HG02840 (cell line): ENCODE results near the gene PASK.
A peak's percentile ranks its signal among the peaks of the same experiment; 100 is the strongest.
"Not testable (repeated sequence)": the region's sequence is repeated elsewhere in the genome, so short reads cannot be mapped to it uniquely, and the experiment has no call there.

Experiments
- ATAC-seq: cut with Tn5 transposase; IDR thresholded peaks from one replicate; pipeline ENCODE4 v1.9.1; 2021; ENCODE audit warnings: mild to moderate bottlenecking, moderate library complexity, moderate number of reproducible peaks; ENCODE audit not compliant: unreplicated experiment, low FRiP score

The PASK gene

DNA sequence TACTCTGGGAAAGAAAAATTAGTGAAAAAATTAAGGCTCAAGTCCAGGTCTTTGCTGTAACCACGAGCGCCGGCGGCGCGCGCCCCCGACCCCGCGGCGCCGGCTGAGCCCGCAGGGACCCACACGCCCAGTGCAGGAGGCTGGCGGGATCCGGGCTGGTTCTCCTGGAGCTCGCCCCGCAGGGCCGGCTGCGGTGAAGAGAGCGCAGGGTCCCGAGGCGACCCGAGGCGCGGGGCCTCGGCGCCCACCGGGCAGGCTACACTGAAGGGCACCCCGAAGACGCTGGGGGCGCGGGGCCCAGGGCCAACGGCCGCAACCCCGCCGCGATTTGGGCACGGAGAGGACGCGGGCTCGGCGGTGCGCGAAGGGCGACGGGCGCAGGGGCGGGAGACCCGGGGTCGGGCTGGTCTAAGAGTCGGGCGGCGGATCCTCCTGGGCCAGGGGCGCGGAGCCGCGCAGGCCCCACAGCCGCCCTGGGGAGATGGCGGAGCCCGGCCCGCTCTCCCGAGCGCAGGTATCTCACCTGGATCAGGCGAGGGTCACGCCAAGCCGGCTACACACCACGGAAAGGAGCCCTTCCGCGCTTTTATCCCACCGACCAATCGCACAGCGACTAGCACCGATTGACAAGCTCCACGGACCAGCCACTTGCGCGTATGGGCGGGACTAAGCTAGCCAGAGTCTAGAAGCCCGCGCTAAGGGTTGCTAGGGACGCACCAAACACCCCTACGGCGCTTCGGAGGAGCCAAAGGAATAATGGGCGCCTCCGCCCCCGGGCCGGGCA, at the start of gene PASK:
Gene PASK, minus strand, starts transcription at position 582 of the 784 bp plus-strand sequence. CDS start 6,440 bp downstream, outside the sequence.
- ATAC-seq: peak; percentile 57

DNA sequence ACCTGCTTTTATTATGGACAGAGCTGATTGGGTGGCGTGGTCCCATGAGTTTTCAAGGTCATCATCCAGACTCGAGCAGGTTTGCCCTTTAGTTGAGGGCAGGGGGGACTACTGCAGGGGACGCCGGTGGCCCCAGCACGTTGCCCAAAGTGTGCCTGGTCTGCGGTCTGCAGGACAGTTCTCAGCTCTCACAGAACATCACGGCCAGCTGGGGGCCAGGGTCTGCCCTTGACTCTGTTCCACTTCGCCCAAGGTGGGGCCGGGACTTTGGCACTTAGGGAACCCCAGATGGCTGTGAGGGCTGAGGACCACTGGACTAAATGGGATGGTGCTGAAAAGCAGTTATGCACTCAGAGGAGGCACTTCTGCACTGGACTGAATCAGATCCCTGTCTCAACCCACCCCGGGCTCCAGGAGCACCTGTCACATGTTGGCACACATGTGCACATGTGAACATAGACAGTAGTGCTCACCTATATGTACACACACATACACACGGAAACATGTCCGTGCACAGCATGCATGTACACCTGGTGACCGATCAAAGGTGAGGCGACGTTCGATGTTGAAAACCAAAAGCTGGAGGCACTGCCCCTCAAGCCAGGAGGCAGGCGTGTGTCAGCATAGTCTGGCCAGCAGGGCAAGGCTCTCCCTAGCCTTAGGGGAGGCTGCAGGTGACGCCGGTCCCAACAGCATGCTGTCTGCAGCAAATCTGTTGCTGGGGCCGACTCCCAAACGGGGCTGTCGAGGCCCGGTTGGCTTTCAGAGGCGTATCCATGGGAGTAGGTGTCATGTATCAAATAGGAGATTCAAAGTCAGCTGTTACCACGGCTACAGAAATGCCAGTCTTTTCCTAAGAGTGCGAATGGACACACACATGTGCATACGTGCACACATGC, 49.4 kb upstream of the PASK start:
- no peak for ATAC-seq

DNA sequence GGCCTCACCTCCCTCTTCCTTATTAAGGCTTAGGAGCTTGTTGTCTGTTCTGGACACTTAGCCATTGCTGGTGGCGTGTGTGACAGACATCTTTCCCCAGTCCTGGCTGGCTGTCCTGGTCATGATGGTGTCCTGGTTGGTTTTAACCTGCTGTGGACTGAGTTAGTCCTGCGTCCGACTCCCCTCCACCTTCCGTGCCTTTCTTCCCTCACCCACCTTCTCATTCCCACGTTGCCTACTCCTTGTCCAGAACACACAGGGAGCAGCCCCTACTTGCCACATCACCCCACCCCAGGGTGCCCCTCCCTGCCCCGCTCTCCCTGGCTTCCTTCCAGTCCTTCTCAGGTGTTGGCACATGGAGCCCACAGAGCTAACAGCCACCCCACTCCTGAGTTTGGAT, 48.7 kb upstream of the PASK start:
- no peak for ATAC-seq

DNA sequence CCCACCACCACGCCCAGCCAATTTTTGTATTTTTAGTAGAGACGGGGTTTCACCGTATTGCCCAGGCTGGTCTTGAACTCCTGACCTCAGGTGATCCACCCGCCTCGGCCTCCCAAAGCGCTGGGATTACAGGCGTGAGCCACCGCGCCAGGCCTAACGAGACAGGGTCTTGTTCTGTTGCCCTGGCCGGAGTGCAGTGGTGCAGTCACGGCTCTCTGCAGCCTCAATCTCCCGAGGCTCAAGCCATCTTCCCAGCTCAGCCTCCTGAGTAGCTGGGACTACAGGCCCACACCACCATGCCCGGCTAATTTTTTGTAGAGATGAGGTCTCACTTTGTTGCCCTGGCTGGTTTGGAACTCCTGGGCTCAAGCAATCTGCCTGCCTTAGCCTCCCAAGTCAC, 48.0 kb upstream of the PASK start:
- ATAC-seq: not testable (repeated sequence)

DNA sequence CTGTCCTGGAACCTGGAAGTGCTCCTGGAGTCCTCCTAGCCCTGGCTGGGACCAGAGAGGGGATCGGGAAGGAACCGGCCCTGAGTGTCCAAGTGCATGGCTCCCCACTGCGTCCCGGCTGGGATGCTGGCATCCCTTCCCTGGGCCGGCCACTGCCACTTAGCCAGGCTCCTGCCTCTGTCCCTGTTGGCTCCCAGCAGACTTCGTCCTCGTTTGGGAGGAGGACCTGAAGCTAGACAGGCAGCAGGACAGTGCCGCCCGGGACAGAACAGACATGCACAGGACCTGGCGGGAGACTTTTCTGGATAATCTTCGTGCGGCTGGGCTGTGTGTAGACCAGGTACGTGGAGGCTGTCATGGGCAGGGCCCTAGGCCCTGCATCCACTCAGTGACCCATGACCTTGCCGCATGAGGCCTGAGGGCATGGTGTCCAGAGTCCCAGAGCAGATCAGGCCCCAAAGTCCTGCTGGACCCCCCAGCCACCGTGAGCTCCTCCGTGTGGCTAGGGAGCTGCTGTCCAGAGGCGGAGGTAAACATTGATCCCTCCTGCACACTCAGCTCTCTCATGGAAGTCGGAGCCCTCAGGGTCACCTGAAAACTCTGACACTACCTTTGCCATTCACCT, 46.3 kb upstream of the PASK start:
- ATAC-seq: no peak

DNA sequence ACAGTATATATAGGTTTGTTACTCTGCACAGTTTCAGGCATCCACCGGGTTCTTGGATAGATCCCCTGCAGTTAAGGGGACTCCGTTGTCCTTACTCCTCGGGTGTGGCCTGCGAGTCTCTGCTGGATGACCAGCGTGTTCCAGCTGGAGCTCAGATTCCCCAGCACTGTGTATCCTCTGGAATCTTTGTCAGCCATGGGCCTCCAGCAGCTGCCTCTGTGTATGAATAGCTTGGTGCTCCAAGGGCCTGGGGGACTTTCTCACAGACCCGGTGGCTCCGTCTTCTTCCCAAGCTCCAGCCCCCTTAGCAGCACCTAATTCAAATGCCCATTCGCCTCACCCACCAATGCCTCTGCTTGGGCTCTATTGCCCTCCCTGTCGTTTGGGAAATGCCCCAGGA, 45.5 kb upstream of the PASK start:
- no peak for ATAC-seq

DNA sequence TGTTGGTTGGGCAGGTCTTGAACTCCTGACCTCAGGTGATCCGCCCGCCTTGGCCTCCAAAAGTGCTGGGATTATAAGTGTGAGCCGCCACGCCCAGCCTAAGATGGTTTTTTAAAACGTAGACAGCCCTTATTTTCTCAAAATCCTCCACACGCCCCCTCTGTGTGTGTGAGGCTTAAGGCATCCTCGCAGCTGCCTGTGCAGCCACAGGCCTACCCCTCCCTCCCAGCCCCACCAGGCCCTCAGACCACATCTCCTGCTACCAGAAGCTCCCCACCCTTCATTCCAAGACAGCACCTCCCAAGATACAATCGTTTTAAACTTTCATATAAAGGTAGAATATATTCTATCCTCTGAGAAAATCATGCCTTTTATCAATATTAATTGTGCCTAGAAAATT, 44.0 kb upstream of the PASK start:
- no peak for ATAC-seq

DNA sequence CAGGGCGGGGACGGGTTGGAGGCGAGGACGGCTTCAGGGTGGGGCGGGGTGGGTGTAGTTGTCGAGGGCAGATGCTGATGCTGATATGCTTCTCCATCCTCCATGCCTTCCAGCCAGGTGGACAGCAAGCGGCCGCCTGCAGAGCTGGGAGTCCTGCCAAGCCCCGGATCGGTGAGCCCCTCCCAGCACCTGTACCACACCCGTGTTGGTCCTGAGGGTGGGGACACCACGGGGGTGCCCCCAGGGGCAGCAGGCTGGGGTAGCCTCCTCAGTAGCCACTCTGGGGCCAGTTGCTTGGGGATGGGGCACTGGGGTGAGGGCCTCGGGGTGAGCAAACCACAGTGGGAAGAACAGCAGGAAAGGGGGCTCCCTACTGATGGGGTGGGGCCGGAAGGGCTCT, 41.8 kb upstream of the PASK start:
- ATAC-seq: no peak

DNA sequence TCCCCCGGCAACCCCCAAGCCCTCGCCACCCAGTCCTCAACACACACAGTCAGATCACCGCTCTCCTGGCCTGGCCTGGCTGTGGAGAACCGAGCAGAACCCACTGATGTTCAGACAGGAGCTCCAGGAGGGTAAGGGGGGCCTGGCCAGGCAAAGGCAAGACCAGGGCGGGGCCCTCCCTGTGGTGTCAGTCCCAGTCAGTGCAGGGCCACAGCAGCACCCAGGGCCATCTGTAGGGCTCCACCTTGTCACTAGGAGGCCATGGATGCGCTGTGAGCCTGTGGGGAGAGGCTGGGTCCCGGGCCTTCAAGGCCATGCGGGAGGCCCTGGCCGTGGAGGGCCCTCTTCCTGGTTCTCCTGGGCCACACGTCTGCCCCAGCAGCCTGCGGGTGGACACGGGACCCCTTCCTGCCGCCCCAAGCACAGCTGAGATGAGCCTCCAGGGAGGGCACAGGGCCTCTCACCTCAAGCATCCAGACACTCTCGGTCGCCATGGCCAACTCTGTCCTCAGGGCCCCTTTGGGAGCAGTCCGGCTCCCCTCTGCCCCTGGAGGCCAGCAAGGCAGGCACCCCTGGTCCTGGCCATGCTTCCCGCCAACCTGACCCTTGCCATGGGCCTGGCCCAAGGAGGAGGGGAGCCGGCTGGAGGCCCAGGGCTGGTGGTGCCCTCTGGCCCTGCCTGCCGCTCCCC, 41.2 kb upstream of the PASK start:
- ATAC-seq: no peak

DNA sequence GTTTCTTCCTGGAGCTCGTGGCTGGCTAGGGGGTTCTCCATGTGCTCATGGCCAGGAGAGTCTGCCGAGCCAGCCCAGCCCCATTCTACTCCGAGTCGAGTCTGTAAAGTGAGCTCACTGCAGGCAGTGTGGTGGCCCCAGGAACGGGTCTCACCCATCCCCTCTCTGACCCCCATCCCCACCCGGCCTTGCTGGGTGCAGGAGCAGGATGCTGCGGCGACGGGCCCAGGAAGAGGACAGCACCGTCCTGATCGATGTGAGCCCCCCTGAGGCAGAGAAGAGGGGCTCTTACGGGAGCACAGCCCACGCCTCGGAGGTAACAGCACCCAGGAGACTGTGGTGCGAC, 40.6 kb upstream of the PASK start:
- ATAC-seq: no peak

DNA sequence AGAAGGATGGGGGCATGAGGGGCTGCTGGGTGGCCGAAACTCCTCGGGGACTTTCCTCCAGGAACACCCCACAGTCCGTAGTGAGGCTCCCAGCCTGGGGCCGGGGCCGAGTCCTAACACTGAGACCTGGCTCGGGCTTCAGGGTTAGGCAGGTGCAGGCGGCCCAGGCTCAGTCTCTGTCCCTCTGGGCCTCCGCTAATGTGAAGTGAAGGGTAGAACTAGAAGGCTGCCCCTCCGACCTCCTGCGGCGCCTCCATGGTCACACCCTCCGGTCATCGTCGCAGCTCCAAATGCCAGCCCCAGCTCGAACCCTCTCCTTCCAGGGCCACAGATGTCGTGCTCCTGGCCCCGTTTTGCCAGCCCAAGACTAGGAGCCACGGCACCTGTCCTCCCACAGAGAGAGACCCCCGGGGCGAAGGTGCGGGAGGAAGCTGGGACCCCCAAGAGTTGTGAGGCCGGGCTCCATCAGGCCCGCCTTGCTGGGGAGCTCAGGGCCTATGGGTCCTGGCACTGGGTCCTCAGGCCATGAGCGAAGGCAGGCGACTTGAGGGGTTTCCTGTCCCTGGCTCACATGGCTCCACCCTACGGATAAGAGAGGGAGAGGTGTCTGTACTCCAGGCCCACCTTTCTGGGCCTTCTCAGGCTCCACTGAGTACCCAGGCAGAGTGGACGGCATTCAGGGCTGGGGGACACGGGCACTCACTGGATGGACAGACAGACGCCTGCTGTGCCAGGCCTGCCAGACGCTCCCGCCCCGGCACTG, 40.0 kb upstream of the PASK start:
- ATAC-seq: no peak

DNA sequence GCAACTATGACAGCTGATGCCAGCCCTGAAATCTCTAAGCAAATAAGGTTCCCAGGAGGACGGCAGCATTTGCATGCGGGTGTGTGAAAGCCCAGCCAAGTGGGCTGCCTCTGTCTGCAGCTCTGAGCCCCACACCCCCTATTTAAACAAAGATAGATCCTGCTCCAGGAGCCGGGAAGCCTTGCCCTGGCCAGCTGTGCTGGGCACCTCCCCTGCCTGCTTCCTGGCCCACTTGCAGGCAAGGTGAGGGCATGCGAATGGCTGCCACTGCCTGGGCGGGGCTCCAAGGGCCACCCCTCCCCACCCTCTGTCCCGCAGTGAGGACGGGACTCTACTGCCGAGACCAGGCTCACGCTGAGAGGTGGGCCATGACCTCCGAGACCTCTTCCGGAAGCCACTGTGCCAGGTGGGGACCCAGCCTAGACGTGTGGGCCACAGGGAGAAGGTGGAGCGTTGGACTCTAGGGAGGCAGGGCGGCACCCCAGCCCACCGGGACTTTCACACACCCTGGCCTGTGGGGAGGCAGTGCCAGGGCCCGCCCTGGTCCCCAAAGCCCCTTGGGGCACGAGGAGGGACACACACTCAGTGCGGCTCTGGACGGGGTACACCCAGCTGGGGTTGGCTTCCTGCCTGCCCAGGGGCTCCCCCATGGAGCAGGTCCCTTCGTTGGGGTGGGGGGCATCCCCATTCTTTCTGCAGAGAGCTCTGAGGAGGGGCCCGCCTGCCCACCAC, 39.3 kb upstream of the PASK start, which contains the start of gene ANO7:
Gene ANO7, plus strand, starts transcription at position 317 of the 732 bp plus-strand sequence. CDS start 1,387 bp downstream, outside the sequence.
- ATAC-seq: no peak

DNA sequence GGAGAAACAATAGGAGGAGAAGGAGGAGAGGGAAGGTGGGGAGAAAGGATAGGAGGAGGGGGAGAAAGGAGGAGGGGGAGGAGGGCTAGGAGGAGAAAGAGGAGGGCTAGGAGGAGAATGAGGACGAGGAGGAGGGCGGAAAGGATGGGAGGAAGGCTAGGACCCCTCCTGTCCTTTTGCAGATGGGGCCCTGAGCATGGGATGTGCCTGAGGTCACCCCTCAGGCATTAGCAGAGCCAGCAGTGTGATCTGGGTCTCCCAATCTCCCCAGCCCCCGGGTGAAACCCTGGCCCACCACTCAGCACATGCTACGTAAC, 38.6 kb upstream of the PASK start:
- no peak for ATAC-seq

DNA sequence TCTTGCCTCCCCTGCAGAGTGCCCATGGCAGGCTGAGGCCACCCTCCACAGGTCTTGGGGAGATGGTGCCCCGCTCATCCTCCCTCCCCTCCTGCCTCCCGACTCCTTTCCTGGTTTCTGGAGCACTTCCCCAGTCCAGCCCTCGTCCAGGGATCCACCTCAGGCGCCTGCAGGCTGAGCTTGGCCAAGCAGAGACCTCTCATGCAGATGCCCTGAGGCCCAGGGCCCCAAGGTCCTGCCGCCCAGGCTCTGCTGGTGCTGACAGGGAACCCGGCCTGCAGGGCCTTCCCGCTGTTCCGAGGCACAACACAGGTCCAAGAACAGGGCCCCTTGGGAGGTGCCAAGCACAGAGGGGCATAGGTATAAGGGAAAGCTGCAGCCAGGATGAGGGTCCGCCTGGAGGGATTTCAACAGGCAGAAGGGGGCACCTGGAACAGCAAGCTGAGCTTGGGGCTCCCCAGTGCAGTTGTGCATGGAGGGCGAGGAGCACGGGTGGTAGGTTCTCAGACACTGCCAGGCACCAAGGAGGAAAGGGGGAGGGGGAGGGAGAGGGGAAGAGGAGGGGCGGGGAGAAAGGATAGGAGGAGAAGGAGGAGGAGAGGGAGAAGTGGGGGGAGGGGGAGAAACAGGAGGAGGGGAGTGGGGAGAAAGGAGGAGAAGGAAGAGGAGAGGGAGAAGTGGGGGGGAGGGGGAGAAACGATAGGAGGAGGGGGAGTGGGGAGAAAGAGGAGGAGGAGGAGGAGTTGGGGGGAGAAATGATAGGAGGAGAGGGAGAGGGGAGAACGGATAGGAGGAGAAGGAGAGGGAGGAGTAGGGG, 38.0 kb upstream of the PASK start:
- ATAC-seq: no peak

DNA sequence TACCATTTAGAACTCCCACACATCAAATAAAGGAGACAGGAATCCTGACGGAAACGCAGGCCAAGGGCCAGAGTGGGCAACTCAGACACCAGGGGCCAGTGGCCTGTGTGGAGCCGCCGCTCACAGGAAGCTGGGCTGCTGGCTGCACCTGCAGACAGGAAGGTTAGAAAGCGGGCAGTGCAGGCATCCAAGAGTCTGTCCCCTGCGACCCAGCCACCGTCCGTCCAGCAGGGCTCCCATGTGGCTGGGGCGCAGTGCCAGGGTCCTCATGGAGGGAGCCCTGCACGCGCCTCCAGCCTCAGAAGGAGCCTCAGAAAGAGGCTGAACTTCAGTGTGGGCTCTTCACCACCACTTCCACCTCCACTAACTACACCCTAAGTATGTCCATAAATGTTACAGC, 36.7 kb upstream of the PASK start:
- no peak for ATAC-seq

DNA sequence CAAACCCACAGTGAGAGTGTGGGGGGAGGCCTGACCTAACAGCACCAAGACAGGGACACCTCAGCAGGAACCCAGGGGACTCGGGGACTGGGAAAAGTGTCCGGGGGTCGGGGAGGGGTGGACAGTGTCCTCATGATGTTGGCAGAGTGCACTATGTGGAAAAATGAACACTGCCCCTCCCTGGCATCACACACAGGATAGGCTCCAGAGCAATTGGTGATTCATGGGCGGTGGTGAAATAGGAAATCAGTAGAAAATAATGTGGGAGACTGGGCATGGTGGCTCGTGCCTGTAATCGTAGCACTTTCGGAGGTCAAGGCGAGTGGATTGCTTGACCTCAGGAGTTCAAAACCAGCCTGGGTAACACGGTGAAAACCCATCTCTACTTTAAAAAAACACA, 35.6 kb upstream of the PASK start:
- no peak for ATAC-seq

DNA sequence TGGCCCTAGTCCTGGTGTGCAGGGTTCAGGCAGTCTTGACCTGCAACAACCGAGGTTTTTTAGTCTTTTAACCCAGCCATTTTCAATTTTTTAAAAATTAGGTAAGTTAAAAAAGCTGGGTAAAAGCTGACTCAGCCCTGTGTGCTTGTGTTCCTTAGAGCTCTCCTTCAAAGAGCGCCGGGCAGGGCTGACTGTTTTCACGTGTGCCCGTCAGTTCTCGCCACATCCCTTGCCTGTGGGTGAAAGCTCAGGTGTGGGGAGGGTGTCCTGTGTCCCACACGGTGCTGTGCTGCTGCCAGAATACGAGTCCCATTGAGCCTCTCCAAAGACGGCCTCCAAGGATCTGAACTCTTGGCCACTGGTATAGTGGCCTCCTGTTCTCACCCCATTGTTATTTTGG, 33.9 kb upstream of the PASK start:
- no peak for ATAC-seq

DNA sequence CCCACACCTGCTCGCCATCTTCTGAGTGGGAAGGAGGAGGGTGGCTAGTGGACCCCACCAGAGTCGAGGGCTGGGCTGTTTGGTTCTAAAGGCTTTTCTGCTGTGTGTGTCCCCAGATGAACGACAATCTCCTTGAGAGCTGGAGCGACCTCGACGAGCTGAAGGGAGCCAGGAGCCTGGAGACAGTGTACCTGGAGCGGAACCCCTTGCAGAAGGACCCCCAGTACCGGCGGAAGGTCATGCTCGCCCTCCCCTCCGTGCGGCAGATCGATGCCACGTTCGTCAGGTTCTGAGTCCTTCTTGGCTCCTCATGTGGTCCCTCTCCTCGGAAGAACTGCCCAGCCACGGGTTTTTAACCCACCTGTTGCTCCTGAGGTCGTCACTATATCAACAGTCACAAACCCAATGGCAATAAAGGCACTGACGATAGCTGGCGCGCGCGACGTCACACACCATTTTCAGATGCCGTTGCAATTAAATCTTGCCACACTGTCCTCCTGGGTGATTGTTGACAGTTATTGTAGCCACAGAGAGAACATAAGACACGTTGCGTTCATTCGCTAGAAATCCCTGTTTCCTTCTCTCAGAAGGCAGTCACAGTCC, 33.4 kb upstream of the PASK start:
- no peak for ATAC-seq
